GM12801 (cell line): Measurements from ENCODE around the gene RALGDS.

Experiments
- TF ChIP-seq, protein P1 (sequence below): IDR thresholded peaks from one replicate; pipeline ENCODE4 v1.5.1; 2011; ENCODE audit warnings: control low read depth; ENCODE audit not compliant: insufficient read length; ENCODE audit errors: extremely low read depth

RALGDS gene

DNA sequence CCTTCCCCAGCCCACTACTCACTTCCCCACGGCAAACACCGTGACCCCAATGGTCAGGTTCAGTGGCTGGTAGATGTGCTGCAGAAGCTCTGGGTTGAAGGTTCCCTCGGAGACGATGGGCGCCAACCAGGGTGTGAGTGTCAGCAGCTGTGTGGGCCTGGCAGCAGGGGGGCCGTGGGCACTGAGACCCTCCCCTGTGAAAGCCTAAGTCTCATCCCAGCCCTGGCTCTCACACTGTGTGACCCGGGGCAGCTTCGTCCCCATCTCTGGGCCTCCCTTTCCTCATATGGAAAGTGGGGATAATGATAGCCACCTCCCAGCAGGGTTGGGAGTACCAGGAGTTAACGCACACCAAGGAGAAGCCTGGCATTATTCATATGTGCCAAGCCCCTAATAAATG is 34.1 kb upstream of the RALGDS start:
- TF ChIP-seq, protein P1, sequence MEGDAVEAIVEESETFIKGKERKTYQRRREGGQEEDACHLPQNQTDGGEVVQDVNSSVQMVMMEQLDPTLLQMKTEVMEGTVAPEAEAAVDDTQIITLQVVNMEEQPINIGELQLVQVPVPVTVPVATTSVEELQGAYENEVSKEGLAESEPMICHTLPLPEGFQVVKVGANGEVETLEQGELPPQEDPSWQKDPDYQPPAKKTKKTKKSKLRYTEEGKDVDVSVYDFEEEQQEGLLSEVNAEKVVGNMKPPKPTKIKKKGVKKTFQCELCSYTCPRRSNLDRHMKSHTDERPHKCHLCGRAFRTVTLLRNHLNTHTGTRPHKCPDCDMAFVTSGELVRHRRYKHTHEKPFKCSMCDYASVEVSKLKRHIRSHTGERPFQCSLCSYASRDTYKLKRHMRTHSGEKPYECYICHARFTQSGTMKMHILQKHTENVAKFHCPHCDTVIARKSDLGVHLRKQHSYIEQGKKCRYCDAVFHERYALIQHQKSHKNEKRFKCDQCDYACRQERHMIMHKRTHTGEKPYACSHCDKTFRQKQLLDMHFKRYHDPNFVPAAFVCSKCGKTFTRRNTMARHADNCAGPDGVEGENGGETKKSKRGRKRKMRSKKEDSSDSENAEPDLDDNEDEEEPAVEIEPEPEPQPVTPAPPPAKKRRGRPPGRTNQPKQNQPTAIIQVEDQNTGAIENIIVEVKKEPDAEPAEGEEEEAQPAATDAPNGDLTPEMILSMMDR, result no peak

DNA sequence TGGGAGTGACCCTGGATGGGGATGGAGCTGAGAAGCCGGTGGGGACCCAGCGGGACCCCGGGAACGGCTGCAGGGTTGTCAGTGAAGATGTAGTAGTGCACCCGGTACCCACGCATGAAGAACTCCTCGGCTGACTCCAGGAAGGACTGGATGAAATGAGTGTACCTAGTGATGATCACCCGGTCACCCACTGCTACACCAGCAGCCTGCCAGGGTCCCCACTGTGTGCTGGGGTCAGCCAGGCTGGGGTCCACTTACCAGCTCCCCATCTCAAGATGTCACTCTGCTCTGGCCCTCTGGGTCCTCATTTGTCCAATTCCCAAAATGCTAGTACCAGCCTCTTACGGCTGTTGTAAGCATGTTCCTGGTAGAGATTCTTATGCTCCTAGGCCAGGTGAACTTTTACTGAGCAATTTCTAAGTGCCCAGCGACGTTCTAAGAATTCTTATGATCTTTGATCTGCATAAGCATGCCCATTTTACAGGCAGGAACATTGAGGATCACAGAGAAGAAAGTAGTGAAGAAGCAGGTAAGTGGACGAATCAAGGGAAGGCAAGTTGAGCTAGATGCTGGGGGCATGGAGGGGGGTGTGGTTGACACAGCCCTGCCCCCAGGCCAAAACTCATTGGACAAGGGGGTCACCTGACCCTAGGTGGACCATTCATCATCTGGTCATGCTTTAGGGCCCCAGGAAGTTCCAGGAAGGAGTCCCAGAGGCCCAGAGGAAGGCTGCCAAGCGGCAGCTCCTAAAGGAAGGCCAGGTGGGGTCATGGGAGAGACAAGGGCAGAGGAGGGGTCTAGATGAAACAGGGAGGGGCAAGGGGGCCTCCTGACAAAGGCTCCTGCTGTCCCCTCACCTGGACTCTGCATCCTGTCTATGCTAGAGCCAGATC is 33.3 kb upstream of the RALGDS start:
- TF ChIP-seq, protein P1, result no peak

DNA sequence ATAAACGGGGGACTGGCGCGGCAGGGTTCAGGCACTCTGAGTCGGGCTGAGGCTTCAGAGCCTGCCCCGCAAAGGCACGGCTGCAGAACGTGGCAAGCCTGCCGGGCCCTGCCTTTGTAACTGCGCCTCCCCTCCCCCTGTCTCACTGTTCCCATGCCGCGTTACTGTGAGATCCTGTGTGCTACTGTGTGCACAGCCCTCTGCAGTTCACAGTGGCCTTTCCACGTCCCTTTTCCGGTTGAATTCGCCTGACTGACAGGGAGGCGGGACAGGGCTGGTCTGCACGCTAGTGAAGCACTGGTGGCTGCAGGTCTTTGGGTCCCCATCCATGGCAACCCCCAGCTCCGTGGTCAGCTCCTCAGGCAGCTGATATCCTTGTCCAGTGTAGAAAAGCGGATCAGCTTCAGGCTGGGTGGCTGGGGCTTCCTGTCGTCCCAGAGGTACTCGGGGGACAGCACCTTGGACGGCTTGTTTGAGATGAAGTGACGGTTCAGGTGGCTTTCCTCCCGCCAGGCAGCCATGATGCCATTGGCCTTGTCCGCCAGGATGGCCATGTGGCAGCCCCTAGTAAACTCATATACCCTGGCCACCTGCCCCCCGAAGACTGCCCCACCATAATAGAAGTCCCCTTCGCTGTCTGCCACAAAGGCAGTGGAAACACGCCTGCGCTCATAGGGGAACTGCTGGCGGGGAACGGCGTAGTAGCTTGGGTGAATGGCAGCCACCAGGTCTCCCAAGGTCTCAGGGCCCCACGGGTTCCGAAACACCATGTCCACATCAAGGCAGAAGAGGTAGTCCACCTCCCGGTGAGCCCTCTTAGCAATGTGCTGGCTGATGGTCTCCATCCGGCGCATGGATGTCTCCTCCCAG is 32.4 kb upstream of the RALGDS start:
- TF ChIP-seq, protein P1, result no peak

DNA sequence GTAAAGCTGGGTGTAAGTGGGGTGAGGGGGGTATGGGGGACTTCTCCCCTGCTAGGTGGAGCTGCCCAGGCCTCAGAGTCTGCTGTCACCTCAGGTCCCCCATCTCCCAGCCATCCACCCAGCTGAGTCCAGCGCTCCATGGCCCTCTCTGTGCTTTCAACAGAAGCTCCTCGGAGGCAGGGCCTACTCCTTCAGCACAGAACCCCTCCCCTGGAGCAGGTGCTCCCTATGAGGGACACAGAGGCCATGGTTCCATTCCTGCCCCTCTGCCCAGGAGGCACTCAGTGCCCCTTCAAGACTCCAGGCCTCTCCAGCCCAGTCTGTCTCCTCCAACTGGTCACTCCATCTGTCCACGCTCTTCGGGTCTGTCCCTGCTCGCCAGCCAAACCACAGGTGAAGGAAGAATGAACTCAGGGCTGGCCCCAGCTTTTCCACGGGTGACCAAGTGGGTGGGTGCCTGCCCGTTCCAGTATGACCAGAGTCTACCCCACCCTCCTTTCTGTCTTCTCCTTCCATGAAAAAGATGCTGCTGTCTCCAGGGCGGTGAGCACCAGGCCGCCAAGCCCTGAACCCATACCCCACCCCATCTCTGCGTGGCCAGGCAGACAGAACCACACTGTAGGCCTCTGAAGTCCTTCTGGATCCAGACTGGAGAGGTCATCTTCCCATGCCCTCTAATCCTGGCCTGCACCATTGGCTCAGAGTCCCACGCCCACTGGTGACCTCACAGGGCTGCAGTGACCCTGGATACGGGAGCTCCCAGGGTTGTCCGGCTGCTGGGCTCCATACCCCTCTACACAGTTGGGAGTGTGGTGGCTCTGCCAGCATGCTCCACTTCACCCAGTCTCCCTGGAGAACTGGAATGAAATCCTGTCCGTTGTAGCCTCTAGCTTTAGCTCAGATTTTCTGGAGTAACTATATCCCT is 30.8 kb upstream of the RALGDS start:
- TF ChIP-seq, protein P1, result no peak

DNA sequence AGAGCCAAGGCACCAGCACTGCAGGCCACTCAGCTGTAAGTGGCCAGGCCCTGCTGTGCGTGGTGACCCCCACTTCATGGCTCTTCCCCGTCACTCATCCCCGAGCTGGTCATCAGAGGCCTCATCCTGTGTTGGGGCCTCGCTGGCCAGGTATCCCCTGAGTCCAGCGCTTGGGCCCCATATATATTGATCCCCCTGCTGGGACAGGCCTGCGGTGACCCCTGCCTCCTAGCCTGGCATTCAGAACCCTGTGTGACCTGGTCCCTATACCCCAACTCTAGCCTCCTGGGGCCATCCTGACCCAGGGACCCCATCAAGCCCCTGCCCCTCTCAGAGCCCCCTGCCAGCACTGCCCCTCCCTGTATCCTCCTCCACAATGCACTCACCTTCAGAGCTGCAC is 30.0 kb upstream of the RALGDS start:
- TF ChIP-seq, protein P1, result no peak

DNA sequence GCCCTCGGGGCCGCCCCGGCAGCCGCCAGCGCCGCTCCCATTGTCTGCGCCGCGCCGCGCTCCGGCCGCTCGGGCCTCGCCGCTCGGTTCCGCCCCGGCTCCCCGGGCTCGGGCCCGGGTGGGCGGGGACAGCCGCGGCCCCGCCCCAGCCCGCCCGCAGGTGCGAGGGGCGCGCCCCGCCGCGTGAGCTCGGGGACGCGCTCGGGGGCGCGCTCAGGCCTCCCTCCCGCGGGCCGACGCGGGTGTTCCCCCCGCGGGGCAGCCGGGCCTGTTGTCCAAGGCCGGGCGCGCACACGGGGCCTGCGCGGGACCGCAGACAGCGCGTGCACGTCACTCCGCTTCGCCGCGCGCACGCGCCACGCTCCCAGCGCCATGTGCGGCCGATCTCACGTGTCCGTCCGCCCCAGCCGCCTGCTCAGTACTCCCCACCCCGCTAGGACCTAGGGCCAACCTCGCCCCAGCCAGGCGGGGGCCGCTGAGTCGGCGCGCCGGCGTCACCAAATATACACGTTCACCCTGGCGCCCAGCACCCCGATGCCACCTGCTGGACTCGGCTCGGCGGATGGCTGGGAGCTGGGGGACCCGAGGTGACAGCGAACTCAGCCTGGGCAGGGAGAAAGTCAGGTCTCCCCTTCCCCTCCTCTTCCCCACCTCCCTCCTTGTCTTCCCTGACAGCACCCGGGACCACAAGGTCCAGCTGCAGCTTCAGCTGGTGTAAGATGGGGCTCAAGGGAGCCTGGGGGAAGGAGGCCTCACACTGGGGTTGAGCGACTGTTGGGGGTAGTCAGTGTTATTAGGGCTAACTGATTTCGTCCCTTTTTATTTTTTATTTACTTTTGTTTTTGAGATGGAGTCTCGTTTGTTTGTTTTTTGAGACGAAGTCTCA is 28.3 kb upstream of the RALGDS start:
- TF ChIP-seq, protein P1, result no peak
